ENCODE measurements around the gene YEATS2.

GRCh38 chr3:183828538-183828870 is 130.9 kb downstream of the YEATS2 start:
- TF ChIP-seq POLR2AphosphoS5 (IDR thresholded peaks at IDR 0.05; ENCODE audit: low read depth, low read length), result no peak
- TF ChIP-seq POLR2A (IDR thresholded peaks at IDR 0.05; ENCODE audit: low read depth, low read length), result no peak
- TF ChIP-seq TAF1 (IDR thresholded peaks at IDR 0.05; ENCODE audit: borderline replicate concordance, low read depth, low read length), result no peak
